ENCODE data around the gene ANKHD1.

DNA sequence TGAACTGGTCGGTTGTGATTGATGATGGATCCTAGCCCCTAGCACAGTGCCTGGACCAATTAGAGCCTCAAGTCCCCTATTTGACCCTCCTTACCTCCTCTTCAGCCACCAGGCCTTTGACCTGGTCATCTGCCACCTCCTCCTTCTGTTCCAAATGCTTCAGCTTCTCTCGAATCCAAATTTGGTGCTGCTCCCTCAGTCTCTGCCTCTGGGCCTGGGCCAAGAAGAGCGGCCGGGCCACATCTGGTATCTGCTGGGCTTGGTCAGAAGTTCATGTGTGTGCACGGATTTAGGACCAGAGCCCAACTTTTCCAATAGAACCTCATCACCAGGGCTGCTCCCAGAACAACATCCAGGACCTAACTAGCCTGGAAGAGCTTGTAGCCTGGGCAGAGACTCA is 169.5 kb downstream of the ANKHD1 start:
- TF ChIP-seq, protein P1, sequence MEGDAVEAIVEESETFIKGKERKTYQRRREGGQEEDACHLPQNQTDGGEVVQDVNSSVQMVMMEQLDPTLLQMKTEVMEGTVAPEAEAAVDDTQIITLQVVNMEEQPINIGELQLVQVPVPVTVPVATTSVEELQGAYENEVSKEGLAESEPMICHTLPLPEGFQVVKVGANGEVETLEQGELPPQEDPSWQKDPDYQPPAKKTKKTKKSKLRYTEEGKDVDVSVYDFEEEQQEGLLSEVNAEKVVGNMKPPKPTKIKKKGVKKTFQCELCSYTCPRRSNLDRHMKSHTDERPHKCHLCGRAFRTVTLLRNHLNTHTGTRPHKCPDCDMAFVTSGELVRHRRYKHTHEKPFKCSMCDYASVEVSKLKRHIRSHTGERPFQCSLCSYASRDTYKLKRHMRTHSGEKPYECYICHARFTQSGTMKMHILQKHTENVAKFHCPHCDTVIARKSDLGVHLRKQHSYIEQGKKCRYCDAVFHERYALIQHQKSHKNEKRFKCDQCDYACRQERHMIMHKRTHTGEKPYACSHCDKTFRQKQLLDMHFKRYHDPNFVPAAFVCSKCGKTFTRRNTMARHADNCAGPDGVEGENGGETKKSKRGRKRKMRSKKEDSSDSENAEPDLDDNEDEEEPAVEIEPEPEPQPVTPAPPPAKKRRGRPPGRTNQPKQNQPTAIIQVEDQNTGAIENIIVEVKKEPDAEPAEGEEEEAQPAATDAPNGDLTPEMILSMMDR (IDR thresholded peaks at IDR 0.05), result no peak
- TF ChIP-seq POLR2A (IDR thresholded peaks at IDR 0.05), result no peak
